Right atrium auricular region (tissue), 2 donors: ENCODE data around the gene SND1. TPM values are rescaled to one million over a fixed set of nuclear protein-coding genes. Genes with fewer than 3 reads are reported as not detected.

Experiments
- DNase-seq: peaks from one replicate; pipeline ENCODE4 v3.0.0-alpha.2; 2019; ENCODE audit warnings: low spot score
- H3K27ac ChIP-seq, 2 donors: fragments of 200-600 bp; sonication (generic); 1 replicate in 1 of 2; 2 replicates in 1 of 2; pipeline ENCODE4 v1.5.1; 2016 to 2019
- H3K27me3 ChIP-seq, 2 donors: fragments of 200-600 bp; sonication (generic); one replicate each; pipeline versions ENCODE4 v1.5.1 to v1.6.0; 2017 to 2019
- H3K36me3 ChIP-seq: fragments of 200-600 bp; sonication (generic); one replicate; pipeline ENCODE4 v1.5.1; 2016
- H3K4me1 ChIP-seq, 2 donors: fragments of 200-600 bp; sonication (generic); one replicate each; pipeline versions ENCODE4 v1.5.1 to v1.6.0; 2017 to 2019
- H3K4me3 ChIP-seq, 2 donors: fragments of 200-600 bp; sonication (generic); 1 replicate in 1 of 2; 2 replicates in 1 of 2; pipeline ENCODE4 v1.5.1; 2017 to 2019; ENCODE audit warnings: mild to moderate bottlenecking in 1 of 2, moderate library complexity in 1 of 2
- H3K9me3 ChIP-seq, 2 donors: fragments of 200-600 bp; sonication (generic); one replicate each; pipeline ENCODE4 v1.5.1; 2019
- total RNA-seq, 2 donors: library from RNA; depleted of rRNA; stranded (reverse); fragments of >200 nt; gene quantifications; one replicate each; pipeline ENCODE4 v1.1.0, GENCODE V29; 2016
- TF ChIP-seq, protein P1 (sequence below), 2 donors: fragments of 200-600 bp; sonication (generic); IDR thresholded peaks; one replicate each; pipeline ENCODE4 v1.5.1; 2019; ENCODE audit warnings: antibody characterized with exemption in 2 of 2

Gene SND1
- total RNA-seq, 2 donors from 2014 or later = 69.4 to 77.6 TPM

DNA sequence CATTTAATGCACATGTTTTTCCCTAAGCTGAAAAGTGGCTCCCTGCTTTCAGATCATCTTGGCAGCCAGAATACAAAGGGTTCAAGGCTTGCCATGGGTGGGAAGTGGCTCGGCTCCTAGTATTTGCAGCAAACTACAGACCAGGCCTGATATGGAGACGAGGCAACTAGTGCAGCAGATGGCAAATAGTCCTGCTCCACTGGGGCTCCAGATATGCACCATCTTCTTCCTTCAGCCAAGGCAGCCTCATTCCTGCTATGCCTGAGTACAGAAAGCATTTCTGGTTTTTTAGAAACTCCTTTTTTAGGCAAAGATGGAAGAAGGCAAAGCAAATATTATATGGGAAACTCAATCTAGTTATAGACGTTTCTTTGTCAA is 355.3 kb downstream of the SND1 start:
- no peaks in the 10 kb centered on the region for H3K27me3 ChIP-seq
- H3K27ac ChIP-seq = no peak overlapping the region
- TF ChIP-seq, protein P1, sequence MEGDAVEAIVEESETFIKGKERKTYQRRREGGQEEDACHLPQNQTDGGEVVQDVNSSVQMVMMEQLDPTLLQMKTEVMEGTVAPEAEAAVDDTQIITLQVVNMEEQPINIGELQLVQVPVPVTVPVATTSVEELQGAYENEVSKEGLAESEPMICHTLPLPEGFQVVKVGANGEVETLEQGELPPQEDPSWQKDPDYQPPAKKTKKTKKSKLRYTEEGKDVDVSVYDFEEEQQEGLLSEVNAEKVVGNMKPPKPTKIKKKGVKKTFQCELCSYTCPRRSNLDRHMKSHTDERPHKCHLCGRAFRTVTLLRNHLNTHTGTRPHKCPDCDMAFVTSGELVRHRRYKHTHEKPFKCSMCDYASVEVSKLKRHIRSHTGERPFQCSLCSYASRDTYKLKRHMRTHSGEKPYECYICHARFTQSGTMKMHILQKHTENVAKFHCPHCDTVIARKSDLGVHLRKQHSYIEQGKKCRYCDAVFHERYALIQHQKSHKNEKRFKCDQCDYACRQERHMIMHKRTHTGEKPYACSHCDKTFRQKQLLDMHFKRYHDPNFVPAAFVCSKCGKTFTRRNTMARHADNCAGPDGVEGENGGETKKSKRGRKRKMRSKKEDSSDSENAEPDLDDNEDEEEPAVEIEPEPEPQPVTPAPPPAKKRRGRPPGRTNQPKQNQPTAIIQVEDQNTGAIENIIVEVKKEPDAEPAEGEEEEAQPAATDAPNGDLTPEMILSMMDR (IDR thresholded peaks at IDR 0.05) = no peak
- peaks cover 3 to 38% of the 10 kb centered on the region in 2 donors for H3K4me1 ChIP-seq
- H3K4me3 ChIP-seq = no peak overlapping the region
- DNase-seq = no peak
- H3K36me3 ChIP-seq = no peaks in the 10 kb centered on the region
- H3K9me3 ChIP-seq = no peaks in the 10 kb centered on the region

DNA sequence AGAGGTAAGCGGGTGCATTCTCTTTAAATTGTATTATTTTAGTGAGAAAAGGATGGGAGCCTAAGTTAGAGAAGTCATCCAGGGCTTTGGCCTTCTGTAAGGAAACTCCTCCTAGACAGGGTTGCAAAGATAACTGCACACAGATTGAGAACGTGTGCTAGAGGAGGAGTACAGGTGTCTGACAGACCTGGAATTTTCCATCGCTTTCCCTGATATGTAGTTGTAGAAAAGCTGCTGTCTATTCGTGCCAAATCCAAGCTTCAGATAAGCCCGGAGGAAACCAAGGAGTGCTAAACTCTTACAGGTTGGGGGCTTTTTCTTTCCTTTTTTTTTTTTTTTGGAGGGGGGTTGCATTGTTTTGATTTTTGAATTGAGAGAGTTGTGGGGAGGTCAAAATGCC is 356.1 kb downstream of the SND1 start:
- H3K27ac ChIP-seq = no peak overlapping the region
- H3K9me3 ChIP-seq = no peaks in the 10 kb centered on the region
- no peak overlapping the region for H3K4me3 ChIP-seq
- TF ChIP-seq, protein P1 (IDR thresholded peaks at IDR 0.05) = no peak
- peaks cover 3 to 30% of the 10 kb centered on the region in 2 donors for H3K4me1 ChIP-seq
- no peak for DNase-seq
- H3K27me3 ChIP-seq = no peaks in the 10 kb centered on the region
- H3K36me3 ChIP-seq = no peaks in the 10 kb centered on the region

DNA sequence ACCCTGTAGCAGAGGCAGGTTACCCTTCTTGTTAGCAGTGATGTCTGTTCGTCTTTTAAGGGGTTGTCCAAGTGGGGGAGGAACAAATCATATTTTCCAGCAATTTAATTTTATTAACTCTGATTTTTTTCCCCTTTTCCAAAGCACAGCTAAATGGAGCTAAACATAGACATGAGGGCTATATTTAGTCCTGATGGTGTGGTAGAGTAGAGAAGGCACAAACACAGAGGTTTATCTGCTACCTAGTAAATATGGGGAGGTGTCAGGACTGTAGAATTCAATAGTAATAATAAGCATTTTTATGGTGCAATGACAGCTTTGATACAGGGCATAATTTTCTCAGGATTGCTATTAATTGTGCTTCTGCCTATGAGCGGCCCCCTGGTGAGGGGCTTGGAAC is 356.8 kb downstream of the SND1 start:
- Histone ChIP-seq H3K4me3 (no peak overlapping the region), H3K27me3 (no peaks in the 10 kb centered on the region), H3K27ac (no peak overlapping the region), H3K9me3 (no peaks in the 10 kb centered on the region), H3K4me1 (peaks cover 3 to 25% of the 10 kb centered on the region in 2 donors), H3K36me3 (no peaks in the 10 kb centered on the region)
- TF ChIP-seq, protein P1 (IDR thresholded peaks at IDR 0.05) = no peak
- DNase-seq = no peak

DNA sequence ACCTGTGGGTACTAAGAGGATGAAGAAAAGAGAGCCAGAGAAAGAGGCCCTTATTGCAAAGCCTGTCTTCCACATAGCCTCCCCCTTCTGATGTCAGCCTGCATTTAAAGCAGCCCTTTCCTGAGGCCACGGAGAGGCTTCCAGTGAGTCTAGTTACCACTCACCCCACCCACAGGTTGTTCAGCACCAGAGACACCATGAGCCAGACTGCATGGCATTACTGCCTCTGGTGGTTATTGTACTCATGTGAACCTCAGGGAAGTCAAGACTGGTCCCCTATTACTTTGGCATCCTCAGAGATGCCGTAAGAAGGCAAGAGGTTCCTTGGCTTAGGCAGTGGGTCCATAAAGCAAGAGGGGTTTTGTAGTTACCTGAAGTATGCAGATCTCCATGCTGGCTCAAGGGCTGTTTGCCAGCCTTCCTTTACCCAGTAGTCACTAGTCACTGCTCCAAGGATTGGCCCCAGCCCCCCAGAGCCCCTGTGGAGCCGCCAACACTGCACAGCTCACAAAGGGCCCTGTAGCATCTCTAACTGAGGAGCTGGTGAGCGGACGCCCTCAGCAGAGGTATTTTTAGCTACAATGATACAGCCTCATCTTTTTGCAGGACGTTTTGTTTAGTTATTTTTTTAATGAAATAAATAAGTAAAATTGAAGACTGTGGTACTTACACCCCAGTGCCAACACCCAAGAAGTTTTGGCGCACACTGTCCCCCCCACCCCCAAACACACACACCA is 358.6 kb downstream of the SND1 start:
- no peaks in the 10 kb centered on the region for H3K9me3 ChIP-seq
- H3K27ac ChIP-seq = peak overlapping the region; percentile 60 to 64
- TF ChIP-seq, protein P1 (IDR thresholded peaks at IDR 0.05) = no peak
- peaks cover under 1 to 23% of the 10 kb centered on the region in 2 donors for H3K4me1 ChIP-seq
- no peaks in the 10 kb centered on the region for H3K36me3 ChIP-seq
- DNase-seq = no peak
- H3K4me3 ChIP-seq = no peak overlapping the region
- no peaks in the 10 kb centered on the region for H3K27me3 ChIP-seq

DNA sequence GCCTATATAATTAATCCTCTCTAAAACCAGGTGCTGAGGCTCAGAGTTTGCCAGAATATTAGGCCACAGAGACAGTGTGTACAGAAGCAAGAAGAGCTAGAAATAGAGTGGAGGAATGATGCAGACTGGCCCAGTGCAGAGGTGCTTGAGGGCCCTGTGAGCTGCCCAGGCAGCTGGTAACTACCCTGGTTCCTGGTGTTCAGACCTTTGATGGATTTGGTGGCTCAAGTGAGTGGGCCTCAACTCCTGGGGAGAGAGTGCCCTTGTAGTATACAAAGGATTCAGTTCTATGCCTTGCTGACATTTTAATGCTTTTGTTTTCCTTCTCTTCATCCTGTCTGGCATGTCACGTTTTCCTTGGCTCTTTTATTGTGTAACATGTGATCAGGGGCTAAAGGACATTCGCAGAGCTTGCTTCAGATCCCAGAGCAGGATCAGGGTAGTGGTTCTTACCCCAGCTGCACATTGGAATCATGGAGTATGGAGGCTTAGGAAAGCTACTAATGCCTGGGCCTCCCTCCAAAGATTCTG is 359.2 kb downstream of the SND1 start:
- Histone ChIP-seq H3K4me3 (no peak overlapping the region), H3K9me3 (no peaks in the 10 kb centered on the region), H3K27ac (peak overlapping the region; percentile 60 to 64), H3K36me3 (no peaks in the 10 kb centered on the region), H3K4me1 (peaks cover 0 to 23% of the 10 kb centered on the region in 2 donors), H3K27me3 (no peaks in the 10 kb centered on the region)
- DNase-seq = no peak
- TF ChIP-seq, protein P1 (IDR thresholded peaks at IDR 0.05) = no peak
